Chondrocyte (in vitro differentiated cells): ENCODE data around the gene TNFAIP1. TPM values are rescaled to one million over a fixed set of nuclear protein-coding genes. Genes with fewer than 3 reads are reported as not detected.

Experiments used
- DNase-seq: peaks from one replicate; pipeline ENCODE4 v3.0.0; 2021; ENCODE audit warnings: mixed read lengths, low spot score
- H3K27ac Mint-ChIP-seq: one replicate; pipeline ENCODE4 v1.8.0; 2021; ENCODE audit warnings: mild to moderate bottlenecking, moderate library complexity, mixed read lengths; ENCODE audit not compliant: unreplicated experiment
- H3K27me3 Mint-ChIP-seq: 2 replicates; pipeline ENCODE4 v1.8.0; 2021; ENCODE audit warnings: low read depth, mixed read lengths
- H3K36me3 Mint-ChIP-seq: 2 replicates; pipeline ENCODE4 v1.8.0; 2021; ENCODE audit warnings: low read depth, mixed read lengths
- H3K4me1 Mint-ChIP-seq: 2 replicates; pipeline ENCODE4 v1.8.0; 2021; ENCODE audit warnings: low read depth, mild to moderate bottlenecking, mixed read lengths
- H3K4me3 Mint-ChIP-seq: one replicate; pipeline ENCODE4 v1.8.0; 2021; ENCODE audit warnings: mild to moderate bottlenecking, moderate library complexity, mixed read lengths; ENCODE audit not compliant: unreplicated experiment
- H3K9me3 Mint-ChIP-seq: 2 replicates; pipeline ENCODE4 v1.8.0; 2021; ENCODE audit warnings: low read depth, mixed read lengths
- total RNA-seq: library from RNA; stranded (reverse); gene quantifications from 3 replicates; pipeline ENCODE4 v1.2.1, GENCODE V29; 2021
- TF ChIP-seq, protein P1 (sequence below): fragments of 200-600 bp; sonication (generic); IDR thresholded peaks from 2 replicates; pipeline ENCODE4 v1.5.0; 2021; ENCODE audit warnings: antibody characterized with exemption, mild to moderate bottlenecking, moderate library complexity

TNFAIP1 gene
- total RNA-seq, 1 donor from 2014 or later: 79.5 TPM

DNA sequence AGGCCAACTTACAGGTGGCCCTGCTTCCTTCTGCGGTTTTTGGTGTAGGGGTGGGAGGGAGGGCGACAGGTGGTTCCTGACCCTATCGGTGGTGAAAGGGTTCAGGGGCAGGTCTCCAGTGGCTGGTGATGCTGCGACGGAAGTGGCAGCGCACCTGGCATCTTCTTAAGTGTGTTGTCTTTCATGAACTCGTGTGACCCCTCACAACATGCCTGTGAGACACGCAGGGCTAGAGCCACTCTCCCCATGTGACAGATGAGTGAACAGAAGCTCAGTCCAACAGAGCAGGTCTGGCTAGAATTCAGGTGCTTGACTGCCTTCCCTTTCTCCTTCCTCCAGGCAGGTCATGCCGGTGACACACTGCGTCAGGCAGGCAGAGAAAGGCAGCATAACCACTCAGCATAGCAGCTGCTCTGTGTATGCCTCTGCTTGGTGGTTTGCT, 8.0 kb downstream of the TNFAIP1 start:
- TF ChIP-seq, protein P1, sequence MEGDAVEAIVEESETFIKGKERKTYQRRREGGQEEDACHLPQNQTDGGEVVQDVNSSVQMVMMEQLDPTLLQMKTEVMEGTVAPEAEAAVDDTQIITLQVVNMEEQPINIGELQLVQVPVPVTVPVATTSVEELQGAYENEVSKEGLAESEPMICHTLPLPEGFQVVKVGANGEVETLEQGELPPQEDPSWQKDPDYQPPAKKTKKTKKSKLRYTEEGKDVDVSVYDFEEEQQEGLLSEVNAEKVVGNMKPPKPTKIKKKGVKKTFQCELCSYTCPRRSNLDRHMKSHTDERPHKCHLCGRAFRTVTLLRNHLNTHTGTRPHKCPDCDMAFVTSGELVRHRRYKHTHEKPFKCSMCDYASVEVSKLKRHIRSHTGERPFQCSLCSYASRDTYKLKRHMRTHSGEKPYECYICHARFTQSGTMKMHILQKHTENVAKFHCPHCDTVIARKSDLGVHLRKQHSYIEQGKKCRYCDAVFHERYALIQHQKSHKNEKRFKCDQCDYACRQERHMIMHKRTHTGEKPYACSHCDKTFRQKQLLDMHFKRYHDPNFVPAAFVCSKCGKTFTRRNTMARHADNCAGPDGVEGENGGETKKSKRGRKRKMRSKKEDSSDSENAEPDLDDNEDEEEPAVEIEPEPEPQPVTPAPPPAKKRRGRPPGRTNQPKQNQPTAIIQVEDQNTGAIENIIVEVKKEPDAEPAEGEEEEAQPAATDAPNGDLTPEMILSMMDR: no peak
- H3K9me3 Mint-ChIP-seq: no peaks in the 10 kb centered on the region
- peaks cover 38% of the 10 kb centered on the region for H3K4me1 Mint-ChIP-seq
- no peaks in the 10 kb centered on the region for H3K27me3 Mint-ChIP-seq
- no peak overlapping the region for H3K4me3 Mint-ChIP-seq
- DNase-seq: no peak
- no peak overlapping the region for H3K27ac Mint-ChIP-seq
- H3K36me3 Mint-ChIP-seq: peaks cover 35% of the 10 kb centered on the region

DNA sequence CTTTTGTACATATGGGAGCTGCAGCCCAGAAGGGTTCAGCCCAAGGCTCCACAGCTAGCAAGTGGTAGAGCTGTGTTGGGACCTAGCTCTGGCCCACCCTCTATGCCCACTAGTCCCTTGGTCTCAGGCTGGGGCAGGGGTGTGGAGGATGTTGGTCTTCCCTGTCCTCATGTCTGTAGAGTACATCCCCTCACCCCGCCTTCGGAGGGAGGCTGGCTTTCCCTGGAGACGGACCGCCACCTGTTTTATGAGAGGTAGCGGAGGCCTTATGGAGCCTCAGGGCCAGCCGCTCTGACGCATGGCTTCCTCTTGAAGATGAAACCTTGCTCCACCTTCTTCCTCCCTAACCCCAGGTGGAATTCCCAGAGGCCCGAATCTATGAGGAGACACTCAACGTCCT, 8.4 kb downstream of the TNFAIP1 start:
- H3K4me1 Mint-ChIP-seq: peaks cover 35% of the 10 kb centered on the region
- H3K27ac Mint-ChIP-seq: no peak overlapping the region
- no peaks in the 10 kb centered on the region for H3K9me3 Mint-ChIP-seq
- H3K27me3 Mint-ChIP-seq: no peaks in the 10 kb centered on the region
- no peak overlapping the region for H3K4me3 Mint-ChIP-seq
- TF ChIP-seq, protein P1: no peak
- DNase-seq: no peak
- peaks cover 33% of the 10 kb centered on the region for H3K36me3 Mint-ChIP-seq

DNA sequence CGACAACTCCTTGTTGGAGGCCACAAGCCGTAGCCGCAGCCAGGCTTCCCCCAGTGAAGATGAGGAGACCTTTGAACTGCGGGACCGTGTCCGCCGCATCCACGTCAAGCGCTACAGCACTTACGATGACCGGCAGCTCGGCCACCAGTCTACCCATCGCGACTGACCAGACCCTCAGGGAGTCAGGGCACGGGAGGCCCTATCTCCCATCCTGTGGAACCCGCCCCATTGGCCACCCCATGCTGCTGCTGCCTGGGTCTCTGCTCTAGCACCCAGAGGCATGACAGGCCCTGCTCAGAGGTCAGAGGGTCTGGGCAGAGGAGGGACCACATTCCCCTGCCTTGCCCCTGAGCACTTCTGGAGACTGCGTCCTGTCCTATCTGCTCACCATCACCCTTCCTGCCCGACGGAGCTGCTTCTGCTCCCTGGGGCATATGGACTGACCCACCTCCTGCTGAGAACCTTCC, 8.9 kb downstream of the TNFAIP1 start:
- no peaks in the 10 kb centered on the region for H3K9me3 Mint-ChIP-seq
- DNase-seq: no peak
- peaks cover 32% of the 10 kb centered on the region for H3K4me1 Mint-ChIP-seq
- H3K36me3 Mint-ChIP-seq: peaks cover 31% of the 10 kb centered on the region
- H3K27ac Mint-ChIP-seq: peak overlapping the region; percentile 36
- H3K4me3 Mint-ChIP-seq: no peak overlapping the region
- no peaks in the 10 kb centered on the region for H3K27me3 Mint-ChIP-seq
- TF ChIP-seq, protein P1: no peak

DNA sequence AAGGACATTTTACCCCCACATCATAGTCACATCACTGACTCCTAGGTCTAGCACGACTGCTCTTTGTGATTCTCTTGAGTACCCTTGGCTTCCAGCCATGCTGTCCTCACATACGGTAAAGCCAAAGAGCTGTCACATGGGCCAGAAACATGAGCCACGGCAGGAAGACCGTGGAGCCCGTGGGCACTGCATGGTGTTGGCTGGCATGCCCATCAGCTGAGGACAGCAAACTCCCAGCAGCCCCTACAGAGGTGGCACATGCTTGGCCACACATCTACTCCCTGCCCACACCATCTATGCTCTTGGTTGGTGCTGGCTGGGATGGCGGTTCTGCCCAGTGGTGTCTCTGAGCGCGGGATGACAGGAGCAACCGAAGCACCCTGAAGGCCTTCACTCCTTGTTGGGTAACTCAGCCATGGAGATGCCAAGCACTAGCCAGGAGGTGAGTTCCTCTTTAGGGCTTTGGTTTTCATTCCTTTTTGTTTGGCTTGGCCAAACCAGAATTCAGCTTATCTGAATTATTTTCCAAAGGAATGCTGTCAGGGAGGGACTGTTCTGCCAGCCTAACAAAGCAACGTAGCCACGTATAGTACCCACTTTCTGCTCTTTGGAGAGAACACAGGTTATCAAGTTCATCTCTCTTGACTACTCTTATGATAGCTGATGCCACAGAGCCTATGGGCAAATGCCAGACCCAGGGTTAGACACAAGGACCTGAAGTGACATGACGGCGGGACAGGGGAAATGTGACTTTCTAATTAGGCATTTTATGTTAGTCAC, 10.0 kb downstream of the TNFAIP1 start:
- H3K4me1 Mint-ChIP-seq: peaks cover 32% of the 10 kb centered on the region
- peak overlapping the region; percentile 92 for H3K27ac Mint-ChIP-seq
- H3K27me3 Mint-ChIP-seq: no peaks in the 10 kb centered on the region
- H3K36me3 Mint-ChIP-seq: peaks cover 33% of the 10 kb centered on the region
- TF ChIP-seq, protein P1: no peak
- no peaks in the 10 kb centered on the region for H3K9me3 Mint-ChIP-seq
- H3K4me3 Mint-ChIP-seq: no peak overlapping the region
- DNase-seq: no peak

DNA sequence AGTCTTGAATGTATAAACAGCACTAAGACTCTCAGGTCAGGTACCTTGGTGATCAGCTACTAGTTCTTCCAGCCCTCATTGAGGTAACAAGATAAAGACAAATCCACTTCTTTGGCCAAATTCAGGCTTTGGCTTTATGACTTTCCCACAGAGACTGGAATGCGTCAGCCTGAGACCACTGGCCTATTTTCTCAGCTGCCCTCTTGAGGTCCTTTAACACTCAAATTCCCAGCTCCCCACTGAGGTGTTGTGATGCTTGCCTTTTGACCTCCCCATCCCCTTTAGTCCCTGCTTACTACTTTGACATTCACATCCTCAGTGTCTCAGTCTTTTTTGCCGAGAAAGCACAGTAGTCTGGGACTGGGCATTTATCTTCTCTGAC, 10.6 kb downstream of the TNFAIP1 start:
- TF ChIP-seq, protein P1: no peak
- Mint-ChIP-seq H3K27me3 (no peaks in the 10 kb centered on the region), H3K4me1 (peaks cover 32% of the 10 kb centered on the region), H3K36me3 (peaks cover 37% of the 10 kb centered on the region), H3K9me3 (no peaks in the 10 kb centered on the region), H3K27ac (peak overlapping the region; percentile 92), H3K4me3 (no peak overlapping the region)
- no peak for DNase-seq
